ENCODE results near the gene ARHGEF19.

Gene ARHGEF19

DNA sequence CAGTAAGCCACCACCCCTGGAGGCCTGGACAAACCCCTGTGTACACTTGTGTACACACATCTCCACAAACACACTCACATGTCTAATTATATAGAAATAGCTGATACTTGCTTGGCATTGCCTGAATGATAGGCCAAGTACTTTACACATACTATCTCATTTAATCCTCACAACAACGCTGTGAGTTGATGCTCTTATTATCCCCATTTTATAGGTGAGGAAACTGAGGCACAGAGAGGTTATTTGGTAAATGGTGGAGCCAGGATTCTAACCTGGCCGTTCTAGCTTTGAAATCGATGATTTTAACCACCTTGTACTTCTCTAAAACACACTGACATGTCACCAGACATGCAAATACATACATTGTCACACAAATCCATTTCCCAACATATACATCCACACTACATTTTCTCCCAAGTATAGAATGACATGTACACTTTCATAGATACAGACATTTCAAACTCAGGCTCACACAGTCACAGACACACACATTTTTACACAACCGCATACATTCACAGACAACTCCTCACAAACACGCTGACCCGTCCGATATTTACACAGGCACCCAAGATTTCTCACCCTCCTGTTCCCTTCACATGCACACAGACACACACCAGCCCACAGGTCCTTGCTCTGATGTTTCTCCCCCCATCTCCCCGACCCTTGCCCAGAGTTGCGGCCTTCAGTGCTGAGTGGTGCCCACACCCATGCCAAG lies 3.2 kb downstream of the ARHGEF19 start:
- in situ Hi-C loops (cut with MboI; ENCODE audit: low sequenced_read_pairs, unreplicated experiment) = no loop called here
- TF ChIP-seq, protein P1, sequence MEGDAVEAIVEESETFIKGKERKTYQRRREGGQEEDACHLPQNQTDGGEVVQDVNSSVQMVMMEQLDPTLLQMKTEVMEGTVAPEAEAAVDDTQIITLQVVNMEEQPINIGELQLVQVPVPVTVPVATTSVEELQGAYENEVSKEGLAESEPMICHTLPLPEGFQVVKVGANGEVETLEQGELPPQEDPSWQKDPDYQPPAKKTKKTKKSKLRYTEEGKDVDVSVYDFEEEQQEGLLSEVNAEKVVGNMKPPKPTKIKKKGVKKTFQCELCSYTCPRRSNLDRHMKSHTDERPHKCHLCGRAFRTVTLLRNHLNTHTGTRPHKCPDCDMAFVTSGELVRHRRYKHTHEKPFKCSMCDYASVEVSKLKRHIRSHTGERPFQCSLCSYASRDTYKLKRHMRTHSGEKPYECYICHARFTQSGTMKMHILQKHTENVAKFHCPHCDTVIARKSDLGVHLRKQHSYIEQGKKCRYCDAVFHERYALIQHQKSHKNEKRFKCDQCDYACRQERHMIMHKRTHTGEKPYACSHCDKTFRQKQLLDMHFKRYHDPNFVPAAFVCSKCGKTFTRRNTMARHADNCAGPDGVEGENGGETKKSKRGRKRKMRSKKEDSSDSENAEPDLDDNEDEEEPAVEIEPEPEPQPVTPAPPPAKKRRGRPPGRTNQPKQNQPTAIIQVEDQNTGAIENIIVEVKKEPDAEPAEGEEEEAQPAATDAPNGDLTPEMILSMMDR (IDR thresholded peaks at IDR 0.05; ENCODE audit: borderline replicate concordance, control extremely low read depth, extremely low read depth, insufficient read depth, missing control alignments) = no peak
- no peak for DNase-seq (ENCODE audit: low spot score)

GRCh38 chr1:16208270-16208987 lies 4.0 kb downstream of the ARHGEF19 start:
- TF ChIP-seq, protein P1 (IDR thresholded peaks at IDR 0.05; ENCODE audit: borderline replicate concordance, control extremely low read depth, extremely low read depth, insufficient read depth, missing control alignments) = no peak
- DNase-seq (ENCODE audit: low spot score) = no peak
- in situ Hi-C loops (cut with MboI; ENCODE audit: low sequenced_read_pairs, unreplicated experiment) = no loop called here

- in situ Hi-C loops (cut with MboI; ENCODE audit: low sequenced_read_pairs, unreplicated experiment) = no loop called here
- DNase-seq (ENCODE audit: low spot score) = no peak
- TF ChIP-seq, protein P1 (IDR thresholded peaks at IDR 0.05; ENCODE audit: borderline replicate concordance, control extremely low read depth, extremely low read depth, insufficient read depth, missing control alignments) = no peak
These were observed 4.9 kb downstream of the ARHGEF19 start for GRCh38 chr1:16207318-16208269.

DNA sequence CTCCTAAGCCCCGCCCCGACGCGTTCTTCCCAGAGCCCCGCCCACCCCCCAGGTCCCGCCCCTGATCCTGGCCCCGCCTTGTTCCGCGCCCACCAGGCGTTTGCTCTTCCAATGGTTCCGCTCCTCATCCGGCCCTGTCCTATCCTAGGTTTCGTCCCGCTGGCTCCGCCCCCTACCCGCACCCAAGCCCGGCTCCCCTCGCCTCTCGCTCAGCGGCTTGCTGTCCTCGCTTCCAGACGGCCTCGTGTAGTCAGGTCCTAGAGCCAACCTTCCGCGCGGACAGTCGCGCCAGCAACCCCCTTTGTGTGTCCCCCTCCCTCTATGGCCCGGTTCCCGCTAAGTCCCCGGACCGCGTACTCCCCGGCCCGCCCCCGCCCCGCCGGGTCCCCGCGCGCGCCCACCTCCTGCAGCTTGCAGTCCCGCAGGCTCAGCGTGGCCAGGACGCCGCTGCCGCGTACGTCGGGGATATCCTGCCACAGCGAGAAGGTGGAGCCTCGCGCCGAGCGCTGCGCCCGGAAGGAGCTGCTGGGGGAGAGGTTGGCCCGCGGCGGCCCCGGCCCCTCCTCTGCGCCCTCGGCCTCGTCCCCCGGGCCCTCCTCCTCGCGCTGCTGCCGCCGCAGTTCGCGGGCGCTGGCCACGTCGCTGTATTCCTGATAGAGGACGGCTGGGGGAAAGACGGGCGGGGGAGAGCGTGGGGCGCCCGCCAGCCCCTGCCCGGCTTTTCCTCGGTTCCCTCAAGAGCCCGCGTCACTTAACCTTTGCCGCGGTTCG lies 5.7 kb downstream of the ARHGEF19 start:
- in situ Hi-C loops (cut with MboI; ENCODE audit: low sequenced_read_pairs, unreplicated experiment) = no loop called here
- TF ChIP-seq, protein P1 (IDR thresholded peaks at IDR 0.05; ENCODE audit: borderline replicate concordance, control extremely low read depth, extremely low read depth, insufficient read depth, missing control alignments) = no peak
- DNase-seq (ENCODE audit: low spot score) = peak; percentile 94

GRCh38 chr1:16205891-16206546 lies 6.4 kb downstream of the ARHGEF19 start:
- in situ Hi-C loops (cut with MboI; ENCODE audit: low sequenced_read_pairs, unreplicated experiment) = no loop called here
- DNase-seq (ENCODE audit: low spot score) = no peak
- TF ChIP-seq, protein P1 (IDR thresholded peaks at IDR 0.05; ENCODE audit: borderline replicate concordance, control extremely low read depth, extremely low read depth, insufficient read depth, missing control alignments) = no peak

Data from GM13976 (cell line).